ENCODE results near the gene TLN1.

Gene TLN1

GRCh38 chr9:35661756-35662350, 70.1 kb downstream of the TLN1 start:
- no peak for DNase-seq (ENCODE audit: low read depth)

- DNase-seq (ENCODE audit: low read depth), result no peak
Measured at GRCh38 chr9:35660966-35661415, 71.0 kb downstream of the TLN1 start.

- no peak for DNase-seq (ENCODE audit: low read depth)
Measured at GRCh38 chr9:35659340-35659739, 72.7 kb downstream of the TLN1 start.

GRCh38 chr9:35658968-35659220, 73.1 kb downstream of the TLN1 start:
- DNase-seq (ENCODE audit: low read depth), result no peak

GRCh38 chr9:35658137-35658967, 73.6 kb downstream of the TLN1 start, which contains the start of gene CCDC107:
TSS of gene CCDC107 (plus strand) at chr9:35658292. CDS start at chr9:35658380, 88 bp downstream.
- peak; percentile 81 for DNase-seq (ENCODE audit: low read depth)

- DNase-seq (ENCODE audit: low read depth), result peak; percentile 94
Measured at GRCh38 chr9:35657546-35658136, 74.4 kb downstream of the TLN1 start, which contains the start of gene RMRP. TSS of gene RMRP (minus strand) at chr9:35658019.

GRCh38 chr9:35656831-35657545, 75.0 kb downstream of the TLN1 start:
- DNase-seq (ENCODE audit: low read depth), result no peak

GRCh38 chr9:35656348-35656747, 75.6 kb downstream of the TLN1 start:
- DNase-seq (ENCODE audit: low read depth), result no peak

GRCh38 chr9:35653611-35654010, 78.4 kb downstream of the TLN1 start:
- DNase-seq (ENCODE audit: low read depth), result no peak

- no peak for DNase-seq (ENCODE audit: low read depth)
Measured at GRCh38 chr9:35652829-35653209, 79.2 kb downstream of the TLN1 start.

- DNase-seq (ENCODE audit: low read depth), result no peak
Measured at GRCh38 chr9:35651956-35652828, 79.8 kb downstream of the TLN1 start.

GRCh38 chr9:35650341-35651158, 81.4 kb downstream of the TLN1 start, which contains the start of gene SIT1:
TSS of gene SIT1 (minus strand) at chr9:35650931. CDS start at chr9:35650853, 78 bp downstream.
- DNase-seq (ENCODE audit: low read depth), result no peak

GRCh38 chr9:35649431-35650340, 82.3 kb downstream of the TLN1 start:
- no peak for DNase-seq (ENCODE audit: low read depth)
